Uterus (tissue), 4 donors: ENCODE data around the gene TMEM222. TPM values are rescaled to one million over a fixed set of nuclear protein-coding genes. Genes with fewer than 3 reads are reported as not detected.
"Not testable (repeated sequence)": the region's sequence is repeated elsewhere in the genome, so short reads cannot be mapped to it uniquely, and the experiment has no call there.

Source experiments
- DNase-seq, 2 donors: peaks; one replicate each; pipeline ENCODE4 v3.0.0-alpha.2; 2019 to 2020
- H3K27ac ChIP-seq, 2 donors: fragments of 200-600 bp; sonication (generic); 1 replicate in 1 of 2; 2 replicates in 1 of 2; pipeline ENCODE4 v1.5.1; 2016 to 2018
- H3K27me3 ChIP-seq, 2 donors: fragments of 200-600 bp; sonication (generic); one replicate each; pipeline ENCODE4 v1.5.1; 2018 to 2019; ENCODE audit warnings: control low read depth in 1 of 2
- H3K36me3 ChIP-seq, 2 donors: fragments of 200-600 bp; sonication (generic); one replicate each; pipeline ENCODE4 v1.5.1; 2019; ENCODE audit warnings: control low read depth in 1 of 2
- H3K4me1 ChIP-seq, 2 donors: fragments of 200-600 bp; sonication (generic); one replicate each; pipeline ENCODE4 v1.5.1; 2018 to 2019; ENCODE audit warnings: control low read depth in 1 of 2
- H3K4me3 ChIP-seq, 2 donors: fragments of 200-600 bp; sonication (generic); 1 replicate in 1 of 2; 2 replicates in 1 of 2; pipeline ENCODE4 v1.5.1; 2018 to 2019; ENCODE audit warnings: mild to moderate bottlenecking in 1 of 2
- H3K9me3 ChIP-seq, 2 donors: fragments of 200-600 bp; sonication (generic); one replicate each; pipeline ENCODE4 v1.5.1; 2019; ENCODE audit warnings: control low read depth in 1 of 2
- CTCF ChIP-seq, 4 experiments: fragments of 200-600 bp in 2 of 4; fragments of 450-650 bp in 2 of 4; sonication (generic) in 2 of 4; IDR thresholded peaks; one replicate each; pipeline ENCODE4 v1.5.1; 2016 to 2019; ENCODE audit warnings: antibody characterized with exemption in 4 of 4, mild to moderate bottlenecking in 2 of 4, moderate library complexity in 1 of 4
- POLR2A ChIP-seq, 2 donors: fragments of 450-650 bp; IDR thresholded peaks; one replicate each; pipeline ENCODE4 v1.6.1; 2016; ENCODE audit warnings: antibody characterized with exemption in 2 of 2, mild to moderate bottlenecking in 1 of 2, moderate library complexity in 1 of 2
- intact Hi-C: fragments of 100-400 bp; cut with DNase I; formaldehyde crosslinking; loops from one replicate; pipeline ENCODE4 v1.15.1; 2023; ENCODE audit warnings: low total_unique reads
- small RNA-seq: library from RNA; depleted of rRNA; stranded (forward); fragments of <200 nt; gene quantifications from one replicate; pipeline ENCODE3, GENCODE V24; 2016
- total RNA-seq, 4 donors: library from RNA; depleted of rRNA in 3 of 4; stranded (reverse); fragments of >200 nt in 3 of 4; gene quantifications; one replicate each; pipeline versions ENCODE4 v1.1.0 to v1.2.4, GENCODE V29; 2014 to 2023
- donor health status: DM: yes; HTN: yes; CAD: no.

Gene TMEM222
- total RNA-seq, 4 donors from 2014 or later, result 9.7 to 43.9 (median 18.6) TPM

- TF ChIP-seq POLR2A (IDR thresholded peaks at IDR 0.05), result no peak
- TF ChIP-seq CTCF (IDR thresholded peaks at IDR 0.05), result no peak
- no peak for DNase-seq
- no peak overlapping the region for H3K27ac ChIP-seq
- no peaks in the 10 kb centered on the region for H3K36me3 ChIP-seq
- H3K4me3 ChIP-seq, result no peak overlapping the region
- intact Hi-C loops, result no loop called here
- H3K4me1 ChIP-seq, result no peaks in the 10 kb centered on the region
- H3K9me3 ChIP-seq, result no peaks in the 10 kb centered on the region
- no peaks in the 10 kb centered on the region for H3K27me3 ChIP-seq
Measured at GRCh38 chr1:27383661-27384060, 61.7 kb downstream of the TMEM222 start.

GRCh38 chr1:27384797-27385196 lies 62.8 kb downstream of the TMEM222 start:
- H3K9me3 ChIP-seq, DNase-seq, H3K27me3 ChIP-seq, H3K36me3 ChIP-seq, H3K4me1 ChIP-seq, H3K27ac ChIP-seq, H3K4me3 ChIP-seq: not testable (repeated sequence)
- intact Hi-C loops, result loop anchor here (5.0 kb wide), 1 partner anchor 82 kb away; no protein-coding TSS in a partner anchor

Small RNA genes within 50 kb of the gene (small RNA-seq; reads per million reads assigned to genes)
- gene RNU6-48P, result not detected

Other genes with a start within 250 kb of the TMEM222 start
- 10 to 100 TPM in 2 of 4 donors, 1 to 10 TPM in 2; 3.1 to 33.6 (median 18.4) TPM for gene SLC9A1, start 167.0 kb upstream of the TMEM222 start, total RNA-seq
- 10 to 100 TPM in 3 of 4 donors, 1 to 10 TPM in 1; 5.6 to 45.8 (median 34.2) TPM for gene WDTC1, start 87.5 kb upstream of the TMEM222 start, total RNA-seq
- gene SYTL1, start 19.9 kb downstream of the TMEM222 start, total RNA-seq, result 10 to 100 TPM in 1 of 4 donors, 1 to 10 TPM in 2, not detected in 1; 1.6 to 11.3 (median 4.8) TPM
- gene MAP3K6, start 44.8 kb downstream of the TMEM222 start, total RNA-seq, result 100 to 1,000 TPM in 1 of 4 donors, 10 to 100 TPM in 3; 10.9 to 124 (median 16.5) TPM
- gene FCN3, start 52.7 kb downstream of the TMEM222 start, total RNA-seq, result 1 to 10 TPM in 3 of 4 donors, not detected in 1; 2.1 to 4.7 (median 2.4) TPM
- gene CD164L2, start 61.2 kb downstream of the TMEM222 start, total RNA-seq, result under 1 TPM in 1 of 4 donors, not detected in 3; 0.69 TPM
- 1 to 10 TPM in 1 of 4 donors, under 1 TPM in 1, not detected in 2; 0.55 to 1.9 TPM for gene GPR3, start 70.5 kb downstream of the TMEM222 start, total RNA-seq
- 100 to 1,000 TPM in 1 of 4 donors, 10 to 100 TPM in 3; 27.2 to 178 (median 41.1) TPM for gene WASF2, start 168.0 kb downstream of the TMEM222 start, total RNA-seq